Measurements from ENCODE around the gene RPTOR. TPM values are rescaled to one million over a fixed set of nuclear protein-coding genes. Genes with fewer than 3 reads are reported as not detected.

RPTOR gene
- total and polyA plus RNA-seq, 10 of the 15 experiments (the other 5 are each of a cell fraction or from before 2014, with no cell fraction given) = 0.18 to 32.1 (median 7.8) TPM

- ATAC-seq (no peak), FAIRE-seq (no peak), DNase-seq (ENCODE audit: low read depth, low spot score) (no peak)
- ChIA-PET CTCF (interaction anchor here (0.9 to 2.1 kb wide), 3 partner anchors 10 to 554 kb away, joined by 3 to 6 read pairs (median 6); no protein-coding TSS in a partner anchor), RAD21 (ENCODE audit: unreplicated experiment) (interaction anchor here (1.0 kb wide), 1 partner anchor 555 kb away, joined by 3 read pairs; no protein-coding TSS in a partner anchor), SMC1A (ENCODE audit: uncharacterized antibody, unreplicated experiment) (no interaction called here), POLR2A (no interaction called here)
- in situ Hi-C loops (cut with MboI) = loop anchor here (5.0 kb wide), 1 partner anchor 555 kb away; no protein-coding TSS in a partner anchor
- no peaks in the 10 kb centered on the region for H3K36me3 ChIP-seq (ENCODE audit: control insufficient read depth in 2 of 2, insufficient read depth in 2 of 2, low read length in 1 of 2)
- H3K4me2 ChIP-seq (ENCODE audit: control insufficient read depth, insufficient read depth) = no peak overlapping the region
- TF ChIP-seq CREM (IDR thresholded peaks at IDR 0.05; ENCODE audit: low read depth) = no peak
- TF ChIP-seq CHD2 (IDR thresholded peaks at IDR 0.05; ENCODE audit: borderline replicate concordance, low read depth, low read length) = no peak
- TF ChIP-seq HDAC6 (IDR thresholded peaks at IDR 0.05; ENCODE audit: unreplicated experiment) = no peak
- TF ChIP-seq BACH1 (IDR thresholded peaks at IDR 0.05; ENCODE audit: borderline replicate concordance) = no peak
- no peak for TF ChIP-seq RCOR1 (conservative IDR thresholded peaks at IDR 0.05; ENCODE audit: low read depth, low read length)
- TF ChIP-seq ZBTB4 (CRISPR knock-in tag; IDR thresholded peaks at IDR 0.05) = no peak
- TF ChIP-seq MTA3 (IDR thresholded peaks at IDR 0.05; ENCODE audit: borderline replicate concordance, low read length) = no peak
- no peak for TF ChIP-seq ESRRA (IDR thresholded peaks at IDR 0.05; ENCODE audit: low read length)
- TF ChIP-seq NR2C2 (IDR thresholded peaks at IDR 0.05; ENCODE audit: borderline replicate concordance, control insufficient read depth, insufficient read length, low read depth) = no peak
- no peak for TF ChIP-seq IKZF1 (conservative IDR thresholded peaks at IDR 0.05)
- no peak for TF ChIP-seq HSF1 (IDR thresholded peaks at IDR 0.05; ENCODE audit: low read depth, low read length)
- TF ChIP-seq FOS (IDR thresholded peaks at IDR 0.05; ENCODE audit: borderline replicate concordance, extremely low read depth, insufficient read length) = no peak
- TF ChIP-seq SRF (IDR thresholded peaks at IDR 0.05; ENCODE audit: low read depth in 2 of 2, low read length in 2 of 2) = no peak
- TF ChIP-seq TAF1 (IDR thresholded peaks at IDR 0.05; ENCODE audit: borderline replicate concordance, low read depth, low read length) = no peak
- no peak overlapping the region for H2AFZ ChIP-seq (ENCODE audit: control insufficient read depth, low read depth, low read length)
- H3K9ac ChIP-seq (ENCODE audit: control insufficient read depth, insufficient read depth, low read length) = no peak overlapping the region
- H3K27ac ChIP-seq (ENCODE audit: control insufficient read depth, insufficient read depth) = no peak overlapping the region
- H3K9me3 ChIP-seq (replicated peaks; ENCODE audit: control insufficient read depth, insufficient read depth, low read length) = no peaks in the 10 kb centered on the region
- no peaks in the 10 kb centered on the region for H4K20me1 ChIP-seq (ENCODE audit: control insufficient read depth, insufficient read depth)
- H3K4me1 ChIP-seq (ENCODE audit: control insufficient read depth, insufficient read depth, low read length) = no peaks in the 10 kb centered on the region
- BruUV-seq (replicated peaks) = no TSS peak
- H3K79me2 ChIP-seq (ENCODE audit: control insufficient read depth, insufficient read depth, low read length) = no peaks in the 10 kb centered on the region
- WGBS (ENCODE audit: insufficient coverage, insufficient replicate concordance, low lambda C conversion rate, missing lambda C conversion rate) = 32% methylated on average over 17 of the region's 17 CpGs
- no peak overlapping the region for H3K4me3 ChIP-seq
- intact Hi-C loops (cut with micrococcal nuclease; ENCODE audit: unreplicated experiment) = loop anchor here (2.0 to 5.0 kb wide), 2 partner anchors 405 to 555 kb away; no protein-coding TSS in a partner anchor
- H3K27me3 ChIP-seq (replicated peaks in 1 of 2; ENCODE audit: control insufficient read depth in 2 of 2, insufficient read depth in 2 of 2, low read length in 1 of 2) = peaks cover 0 to 3% of the 10 kb centered on the region in 2 experiments; a peak in 1 of 4 replicates
Observed at GRCh38 chr17:80981929-80982425, 437.3 kb downstream of the RPTOR start.
